HG02852 (cell line): ENCODE data around the gene TSNAX.
"Not testable (repeated sequence)": the region's sequence is repeated elsewhere in the genome, so short reads cannot be mapped to it uniquely, and the experiment has no call there.

Experiments used
- ATAC-seq: cut with Tn5 transposase; IDR thresholded peaks from one replicate; pipeline ENCODE4 v1.9.1; 2021; ENCODE audit warnings: mild to moderate bottlenecking, moderate library complexity; ENCODE audit not compliant: unreplicated experiment

Gene TSNAX, protein sequence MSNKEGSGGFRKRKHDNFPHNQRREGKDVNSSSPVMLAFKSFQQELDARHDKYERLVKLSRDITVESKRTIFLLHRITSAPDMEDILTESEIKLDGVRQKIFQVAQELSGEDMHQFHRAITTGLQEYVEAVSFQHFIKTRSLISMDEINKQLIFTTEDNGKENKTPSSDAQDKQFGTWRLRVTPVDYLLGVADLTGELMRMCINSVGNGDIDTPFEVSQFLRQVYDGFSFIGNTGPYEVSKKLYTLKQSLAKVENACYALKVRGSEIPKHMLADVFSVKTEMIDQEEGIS

GRCh38 chr1:231528172-231529029 is at the start of gene TSNAX:
Gene TSNAX (plus strand): TSS chr1:231528669. CDS start chr1:231528811, 142 bp downstream.
- ATAC-seq: peak; percentile 93

- ATAC-seq: no peak
Measured at GRCh38 chr1:231478811-231479210, 49.7 kb upstream of the TSNAX start.

GRCh38 chr1:231480008-231480407 is 48.5 kb upstream of the TSNAX start:
- ATAC-seq: no peak

GRCh38 chr1:231481289-231481688 is 47.2 kb upstream of the TSNAX start:
- ATAC-seq: no peak

GRCh38 chr1:231485029-231485784 is 43.3 kb upstream of the TSNAX start:
- ATAC-seq: no peak

- ATAC-seq: no peak
Measured at GRCh38 chr1:231487019-231487418, 41.5 kb upstream of the TSNAX start.

DNA sequence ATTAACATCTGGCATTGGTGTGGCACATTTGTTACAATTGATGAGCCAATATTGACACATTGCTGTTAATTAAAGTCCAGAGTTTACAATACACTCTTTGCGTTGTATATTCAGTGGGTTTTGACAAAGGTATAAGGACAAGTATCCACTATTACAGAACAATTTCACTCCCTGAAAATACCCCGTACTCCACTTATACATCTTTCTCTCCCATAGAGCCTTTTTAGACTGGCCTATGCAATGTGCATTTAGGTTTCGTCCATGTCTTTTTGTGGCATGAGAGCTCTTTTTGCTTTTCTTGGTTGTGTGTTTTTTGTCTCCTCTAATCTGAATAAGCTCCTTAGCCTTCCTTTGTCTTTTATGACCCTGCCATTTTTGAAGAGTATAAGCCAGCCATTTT is 40.6 kb upstream of the TSNAX start:
- no peak for ATAC-seq

DNA sequence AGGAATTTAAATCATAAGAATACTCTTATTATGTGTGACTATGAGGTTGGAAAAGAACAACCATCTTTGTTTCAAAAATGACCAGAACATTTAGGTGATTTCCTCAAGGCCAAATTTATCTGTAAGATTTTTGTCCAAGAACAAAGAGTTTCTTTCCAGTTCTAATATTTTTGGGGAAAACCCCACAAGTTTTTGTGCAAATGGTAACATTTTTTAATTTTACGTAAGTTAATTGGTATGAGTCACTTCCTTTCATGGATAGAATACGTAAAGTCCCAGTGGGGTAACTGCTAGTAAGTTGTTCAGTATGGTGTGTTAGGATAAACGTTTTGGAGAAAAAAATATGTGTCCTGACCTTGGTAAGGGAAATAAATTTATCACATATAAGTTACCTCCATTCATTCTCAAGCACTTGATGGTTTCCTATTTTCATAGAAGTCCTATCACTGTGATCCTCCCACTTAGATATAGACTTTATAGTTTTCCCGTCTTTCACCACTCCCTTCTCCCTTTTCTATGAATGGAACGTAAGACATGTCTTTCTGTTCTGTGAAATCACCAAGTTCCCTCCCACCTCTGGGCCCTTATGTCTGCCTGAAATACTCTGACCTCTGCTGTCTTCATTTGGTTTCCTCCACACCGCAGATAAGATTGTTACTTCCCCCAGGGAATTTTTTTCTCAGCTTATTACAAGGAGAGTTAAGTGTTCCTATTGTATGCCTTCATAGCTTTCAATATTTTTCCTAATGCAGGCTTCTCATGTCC is 34.9 kb upstream of the TSNAX start:
- no peak for ATAC-seq

- ATAC-seq: no peak
Measured at GRCh38 chr1:231494439-231495110, 33.9 kb upstream of the TSNAX start.

DNA sequence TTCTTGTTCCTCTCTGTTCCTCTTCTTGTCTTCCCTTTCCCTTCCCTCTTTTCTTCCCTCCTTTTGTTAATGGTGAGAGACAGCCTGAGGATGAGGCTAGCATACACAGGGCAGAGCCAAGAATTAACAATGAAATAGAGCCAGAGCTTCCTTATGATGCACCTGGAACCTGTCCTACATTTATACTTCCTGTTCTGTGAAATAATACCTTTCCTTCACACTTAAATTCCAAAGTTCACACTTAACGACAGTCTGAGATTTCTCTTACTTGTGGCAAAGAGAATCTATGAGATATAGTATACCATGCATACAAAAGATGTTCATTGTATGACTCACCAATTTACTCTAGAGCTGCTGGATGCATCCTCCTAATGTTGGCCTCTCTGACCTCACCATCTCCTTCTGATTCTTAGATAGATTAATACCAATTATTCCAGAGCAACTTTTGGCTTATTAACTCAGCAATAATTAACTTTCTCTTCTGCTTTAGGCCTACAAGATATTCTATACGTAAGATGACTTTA is 30.8 kb upstream of the TSNAX start:
- ATAC-seq: no peak

DNA sequence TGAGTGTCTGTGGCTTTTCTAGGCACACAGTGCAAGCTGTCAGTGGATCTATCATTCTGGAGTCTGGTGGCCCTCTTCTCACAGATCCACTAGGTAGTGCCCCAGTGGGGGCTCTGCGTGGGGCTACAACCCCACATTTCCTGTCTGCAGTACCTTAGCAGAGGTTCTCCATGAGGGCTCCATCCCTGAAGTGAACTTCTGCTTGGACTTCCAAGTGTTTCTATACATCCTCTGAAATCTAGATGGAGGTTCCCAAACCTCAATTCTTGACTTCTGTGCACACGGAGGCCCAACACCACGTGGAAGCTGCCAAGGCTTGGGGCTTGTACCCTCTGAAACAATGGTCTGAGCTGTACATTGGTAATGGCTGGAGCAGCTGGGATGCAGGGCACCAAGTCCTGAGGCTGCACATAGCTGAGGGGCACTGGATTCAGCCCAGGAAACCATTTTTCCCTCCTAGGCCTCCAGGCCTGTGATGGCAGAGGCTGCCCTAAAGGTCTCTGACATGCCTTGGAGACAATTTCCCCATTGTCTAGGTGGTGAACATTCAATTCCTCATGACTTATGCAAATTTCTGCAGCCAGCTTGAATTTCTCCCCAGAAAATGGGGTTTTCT is 29.2 kb upstream of the TSNAX start:
- no peak for ATAC-seq

DNA sequence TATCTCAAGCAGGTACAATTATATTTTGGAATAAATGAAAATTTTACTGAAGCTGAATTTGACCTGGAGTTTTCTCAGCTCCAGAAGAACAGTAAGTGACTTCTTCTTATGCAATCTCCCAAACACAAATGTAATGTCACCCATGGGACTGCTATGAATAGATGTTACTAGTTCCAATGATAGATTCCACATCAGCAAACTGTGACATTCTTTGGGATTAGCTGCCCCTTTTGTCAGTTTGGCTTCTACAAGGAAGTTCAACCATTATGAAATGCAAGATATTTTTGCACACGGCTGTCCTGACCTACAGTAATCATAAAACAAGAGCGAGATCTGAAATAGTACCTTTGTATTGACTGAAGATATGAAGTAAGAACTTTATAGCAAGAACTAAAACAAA is 27.8 kb upstream of the TSNAX start:
- ATAC-seq: no peak

- ATAC-seq: not testable (repeated sequence)
Measured at GRCh38 chr1:231503168-231503567, 25.3 kb upstream of the TSNAX start.

GRCh38 chr1:231507476-231508355 is 20.8 kb upstream of the TSNAX start:
- ATAC-seq: peak; percentile 72

DNA sequence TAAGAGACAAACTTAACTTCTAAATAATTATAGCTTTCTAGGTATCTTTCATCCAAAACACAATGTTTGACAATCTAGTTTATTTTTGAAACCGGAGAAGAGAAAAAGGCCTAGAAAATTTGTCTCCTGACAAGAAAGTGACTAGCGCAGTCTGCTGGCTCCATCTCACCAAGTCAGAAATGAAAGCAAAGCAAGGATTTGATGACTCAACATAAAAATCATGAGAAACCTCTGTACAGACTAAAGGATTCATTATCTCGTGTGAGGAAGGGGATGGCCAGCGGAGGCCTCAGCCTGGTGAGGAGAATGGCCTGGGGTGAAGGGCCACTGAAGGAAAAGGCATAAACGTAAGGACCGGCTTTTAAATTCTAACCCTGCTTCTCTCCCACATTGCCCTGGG is 20.0 kb upstream of the TSNAX start:
- no peak for ATAC-seq

GRCh38 chr1:231508941-231509340 is 19.5 kb upstream of the TSNAX start:
- no peak for ATAC-seq

DNA sequence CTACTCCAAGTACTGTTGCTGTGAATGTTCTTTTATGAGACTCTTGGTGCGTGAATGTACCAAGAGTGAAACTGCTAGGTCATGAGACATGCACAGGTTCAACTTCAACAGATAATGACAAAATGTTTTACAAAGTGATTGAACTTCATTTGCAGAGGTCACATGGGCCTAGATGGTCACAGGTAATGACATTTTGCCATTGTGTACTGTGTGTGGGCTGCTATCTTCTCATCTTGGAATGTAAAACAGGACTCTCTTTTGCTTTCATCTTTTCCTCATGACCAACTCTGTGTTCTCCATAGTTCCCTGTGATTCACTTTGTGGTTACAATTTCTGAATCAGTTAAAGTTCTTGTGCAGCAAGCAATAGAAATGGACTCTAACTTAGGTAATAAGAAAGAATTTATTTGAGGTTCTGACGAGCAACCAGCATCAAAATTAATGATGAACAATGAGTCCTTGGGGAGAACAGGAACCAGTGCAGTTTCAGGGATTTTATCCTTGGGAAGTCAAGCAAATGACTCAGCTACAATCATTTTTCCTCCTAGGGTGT is 16.2 kb upstream of the TSNAX start:
- peak; percentile 45 for ATAC-seq

- ATAC-seq: no peak
Measured at GRCh38 chr1:231515748-231516147, 12.7 kb upstream of the TSNAX start.
